HepG2 (cell line): ENCODE data around the gene CKS1B. TPM values are rescaled to one million over a fixed set of nuclear protein-coding genes. Genes with fewer than 3 reads are reported as not detected.

Experiments
- BHLHE40 ChIP-seq: IDR thresholded peaks from 2 replicates; pipeline ENCODE4 v1.6.1; 2011; ENCODE audit warnings: low read length, improper control_type of control experiment
- ELF3 ChIP-seq: IDR thresholded peaks from 2 replicates; pipeline ENCODE4 v1.6.1; 2016; ENCODE audit warnings: missing genetic modification reagents, missing compliant biosample characterization
- FOSL1 ChIP-seq: sonication (generic); formaldehyde crosslinking; IDR thresholded peaks from 2 replicates; pipeline ENCODE4 v1.9.0; 2021; ENCODE audit warnings: missing genetic modification reagents, borderline replicate concordance
- FOXC1 ChIP-seq: sonication (generic); formaldehyde crosslinking; IDR thresholded peaks from 2 replicates; pipeline ENCODE4 v1.8.0; 2022; ENCODE audit warnings: mild to moderate bottlenecking, missing genetic modification reagents, borderline replicate concordance
- HCFC1 ChIP-seq: fragments of 150-350 bp; IDR thresholded peaks from 2 replicates; pipeline ENCODE4 v1.6.1; 2014; ENCODE audit warnings: low read depth, low read length
- HNRNPH1 ChIP-seq: fragments of 200-400 bp; formaldehyde crosslinking; optimal IDR thresholded peaks from 2 replicates; pipeline ENCODE3; 2017; ENCODE audit warnings: mild to moderate bottlenecking, low read depth, low read length
- JUNB ChIP-seq: sonication (generic); formaldehyde crosslinking; IDR thresholded peaks from 2 replicates; pipeline ENCODE4 v1.8.0; 2022; ENCODE audit warnings: missing genetic modification reagents, mild to moderate bottlenecking, borderline replicate concordance
- NR2F6 ChIP-seq, 2 experiments: IDR thresholded peaks; 2 replicates each; pipeline ENCODE4 v1.6.1; 2016; ENCODE audit warnings: antibody characterized with exemption in 1 of 2, mild to moderate bottlenecking in 1 of 2
- THAP11 ChIP-seq: IDR thresholded peaks from 2 replicates; pipeline ENCODE4 v1.6.1; 2016; ENCODE audit warnings: missing biosample characterization, missing genetic modification reagents
- ZMYM3 ChIP-seq: sonication (generic); formaldehyde crosslinking; IDR thresholded peaks from 2 replicates; pipeline ENCODE4 v1.5.1; 2020; ENCODE audit warnings: mild to moderate bottlenecking, missing genetic modification reagents
- ZNF3 ChIP-seq: IDR thresholded peaks from 2 replicates; pipeline ENCODE4 v1.7.0; 2017; ENCODE audit warnings: inconsistent platforms
- ZNF431 ChIP-seq: sonication (generic); formaldehyde crosslinking; IDR thresholded peaks from 2 replicates; pipeline ENCODE4 v1.9.0; 2022; ENCODE audit warnings: missing genetic modification reagents, low read depth, mild to moderate bottlenecking, borderline replicate concordance
- ZNF607 ChIP-seq: sonication (generic); formaldehyde crosslinking; IDR thresholded peaks from 2 replicates; pipeline ENCODE4 v1.5.1; 2020; ENCODE audit warnings: missing genetic modification reagents, mild to moderate bottlenecking, borderline replicate concordance
- ZNF672 ChIP-seq: sonication (generic); formaldehyde crosslinking; IDR thresholded peaks from 2 replicates; pipeline ENCODE4 v1.8.1; 2022; ENCODE audit warnings: missing genetic modification reagents
- ZNF839 ChIP-seq: sonication (generic); formaldehyde crosslinking; IDR thresholded peaks from 2 replicates; pipeline ENCODE4 v1.4.0; 2020; ENCODE audit warnings: missing genetic modification reagents, mild to moderate bottlenecking, borderline replicate concordance
- ZSCAN12 ChIP-seq: sonication (generic); formaldehyde crosslinking; IDR thresholded peaks from 2 replicates; pipeline ENCODE4 v1.9.0; 2021; ENCODE audit warnings: mild to moderate bottlenecking, missing genetic modification reagents
- polyA plus RNA-seq, 8 experiments: library from polyadenylated mRNA; depleted of rRNA in 3 of 8; stranded (reverse) in 7 of 8; unstranded in 1 of 8; fragments of >200 nt; fragmentation: Illumina TruSeq in 4 of 8; extraction: Trizol in 4 of 8; gene quantifications; 2 replicates each; pipeline versions ENCODE4 v1.2.1 to v1.2.3, GENCODE V29; 2011 to 2016; ENCODE audit warnings: low read depth in 4 of 8, missing spikeins in 1 of 8, mixed read lengths in 1 of 8; ENCODE audit not compliant: insufficient read depth in 1 of 8
- total RNA-seq, 5 experiments: library from RNA; depleted of rRNA; stranded (reverse); fragments of >200 nt; fragmentation: Illumina TruSeq; extraction: Trizol; gene quantifications; 2 replicates each; pipeline ENCODE4 v1.2.3, GENCODE V29; 2016; ENCODE audit warnings: low read depth in 1 of 5
- TF ChIP-seq, protein P1 (sequence below): sonication (generic); formaldehyde crosslinking; IDR thresholded peaks from 2 replicates; pipeline ENCODE4 v1.9.0; 2021; ENCODE audit warnings: missing genetic modification reagents, borderline replicate concordance
- TF ChIP-seq, protein P2 (sequence below): sonication (generic); formaldehyde crosslinking; IDR thresholded peaks from 2 replicates; pipeline ENCODE4 v1.5.0; 2020; ENCODE audit warnings: missing genetic modification reagents
- TF ChIP-seq, protein P3 (sequence below): fragments of 450-650 bp; IDR thresholded peaks from 2 replicates; pipeline ENCODE4 v1.6.1; 2016
- TF ChIP-seq, protein P4 (sequence below): sonication (generic); formaldehyde crosslinking; IDR thresholded peaks from 2 replicates; pipeline ENCODE4 v1.4.0; 2020; ENCODE audit warnings: missing genetic modification reagents
- TF ChIP-seq, protein P5 (sequence below), 2 experiments: fragments of 450-650 bp in 1 of 2; sonication (generic) in 1 of 2; formaldehyde crosslinking; IDR thresholded peaks; 2 replicates each; pipeline versions ENCODE4 v1.5.0 to v1.8.0; 2020 to 2022; ENCODE audit warnings: mild to moderate bottlenecking in 1 of 2, missing genetic modification reagents in 1 of 2
- TF ChIP-seq, protein P6 (sequence below): sonication (generic); formaldehyde crosslinking; IDR thresholded peaks from 2 replicates; pipeline ENCODE4 v1.8.1; 2023; ENCODE audit warnings: mild to moderate bottlenecking, missing genetic modification reagents

Gene CKS1B
- total and polyA plus RNA-seq, 2 of the 13 experiments (the other 11 are each of a cell fraction or from before 2014, with no cell fraction given): 217 to 222 TPM

DNA sequence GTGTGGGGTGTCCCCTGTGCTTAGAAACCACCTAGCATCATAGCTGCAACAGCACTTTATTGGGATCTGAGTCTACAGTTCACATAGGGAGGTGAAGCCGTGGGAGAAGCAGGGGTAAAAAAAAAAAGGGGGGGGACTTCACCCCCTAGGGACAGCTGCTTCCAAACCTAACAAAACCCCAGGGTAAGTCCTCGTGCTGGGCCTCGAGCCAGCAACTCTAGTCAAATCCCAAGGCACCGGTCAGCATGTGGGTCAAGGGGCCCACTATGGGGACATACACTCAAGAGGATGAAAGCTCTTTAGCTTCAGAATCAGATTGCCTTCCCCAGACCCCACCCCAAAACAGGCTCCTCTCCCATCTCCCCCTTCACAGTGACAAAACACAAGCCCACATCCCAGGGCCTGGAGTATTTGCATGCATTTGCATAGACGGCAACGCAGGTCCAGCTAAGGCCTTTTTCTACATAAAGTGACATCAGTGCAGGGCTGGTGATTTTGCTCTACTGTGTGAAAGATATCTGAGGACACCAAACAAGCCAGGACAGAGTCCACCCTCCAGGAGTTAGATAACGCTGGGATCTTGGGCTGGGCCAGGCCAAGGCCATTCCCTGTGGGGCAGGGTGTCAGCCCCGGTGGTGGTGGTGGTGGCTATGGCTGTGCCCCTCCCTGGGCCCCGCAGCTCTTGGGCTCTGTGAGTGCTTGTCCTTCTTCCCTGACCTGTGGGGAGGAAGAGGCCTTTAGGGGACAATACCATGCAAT is 29.9 kb upstream of the CKS1B start (continued):
- TF ChIP-seq, protein P1, sequence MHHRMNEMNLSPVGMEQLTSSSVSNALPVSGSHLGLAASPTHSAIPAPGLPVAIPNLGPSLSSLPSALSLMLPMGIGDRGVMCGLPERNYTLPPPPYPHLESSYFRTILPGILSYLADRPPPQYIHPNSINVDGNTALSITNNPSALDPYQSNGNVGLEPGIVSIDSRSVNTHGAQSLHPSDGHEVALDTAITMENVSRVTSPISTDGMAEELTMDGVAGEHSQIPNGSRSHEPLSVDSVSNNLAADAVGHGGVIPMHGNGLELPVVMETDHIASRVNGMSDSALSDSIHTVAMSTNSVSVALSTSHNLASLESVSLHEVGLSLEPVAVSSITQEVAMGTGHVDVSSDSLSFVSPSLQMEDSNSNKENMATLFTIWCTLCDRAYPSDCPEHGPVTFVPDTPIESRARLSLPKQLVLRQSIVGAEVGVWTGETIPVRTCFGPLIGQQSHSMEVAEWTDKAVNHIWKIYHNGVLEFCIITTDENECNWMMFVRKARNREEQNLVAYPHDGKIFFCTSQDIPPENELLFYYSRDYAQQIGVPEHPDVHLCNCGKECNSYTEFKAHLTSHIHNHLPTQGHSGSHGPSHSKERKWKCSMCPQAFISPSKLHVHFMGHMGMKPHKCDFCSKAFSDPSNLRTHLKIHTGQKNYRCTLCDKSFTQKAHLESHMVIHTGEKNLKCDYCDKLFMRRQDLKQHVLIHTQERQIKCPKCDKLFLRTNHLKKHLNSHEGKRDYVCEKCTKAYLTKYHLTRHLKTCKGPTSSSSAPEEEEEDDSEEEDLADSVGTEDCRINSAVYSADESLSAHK (CRISPR knock-in tag): no peak
- TF ChIP-seq, protein P2, sequence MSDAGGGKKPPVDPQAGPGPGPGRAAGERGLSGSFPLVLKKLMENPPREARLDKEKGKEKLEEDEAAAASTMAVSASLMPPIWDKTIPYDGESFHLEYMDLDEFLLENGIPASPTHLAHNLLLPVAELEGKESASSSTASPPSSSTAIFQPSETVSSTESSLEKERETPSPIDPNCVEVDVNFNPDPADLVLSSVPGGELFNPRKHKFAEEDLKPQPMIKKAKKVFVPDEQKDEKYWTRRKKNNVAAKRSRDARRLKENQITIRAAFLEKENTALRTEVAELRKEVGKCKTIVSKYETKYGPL (CRISPR knock-in tag): peak; percentile 83; the same call in 1 of the 2 replicates
- TF ChIP-seq ZSCAN12: no peak
- no peak for TF ChIP-seq FOSL1 (CRISPR knock-in tag)
- TF ChIP-seq, protein P3, sequence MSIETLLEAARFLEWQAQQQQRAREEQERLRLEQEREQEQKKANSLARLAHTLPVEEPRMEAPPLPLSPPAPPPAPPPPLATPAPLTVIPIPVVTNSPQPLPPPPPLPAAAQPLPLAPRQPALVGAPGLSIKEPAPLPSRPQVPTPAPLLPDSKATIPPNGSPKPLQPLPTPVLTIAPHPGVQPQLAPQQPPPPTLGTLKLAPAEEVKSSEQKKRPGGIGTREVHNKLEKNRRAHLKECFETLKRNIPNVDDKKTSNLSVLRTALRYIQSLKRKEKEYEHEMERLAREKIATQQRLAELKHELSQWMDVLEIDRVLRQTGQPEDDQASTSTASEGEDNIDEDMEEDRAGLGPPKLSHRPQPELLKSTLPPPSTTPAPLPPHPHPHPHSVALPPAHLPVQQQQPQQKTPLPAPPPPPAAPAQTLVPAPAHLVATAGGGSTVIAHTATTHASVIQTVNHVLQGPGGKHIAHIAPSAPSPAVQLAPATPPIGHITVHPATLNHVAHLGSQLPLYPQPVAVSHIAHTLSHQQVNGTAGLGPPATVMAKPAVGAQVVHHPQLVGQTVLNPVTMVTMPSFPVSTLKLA: no peak
- TF ChIP-seq NR2F6 (IDR thresholded peaks at IDR 0.05): peak; percentile 73
- TF ChIP-seq NR2F6 (CRISPR knock-in tag; IDR thresholded peaks at IDR 0.05): peak; percentile 90
- no peak for TF ChIP-seq JUNB
- TF ChIP-seq FOXC1 (CRISPR knock-in tag): peak; percentile 49; the same call in 1 of the 2 replicates
- TF ChIP-seq BHLHE40: no peak
- TF ChIP-seq, protein P4, sequence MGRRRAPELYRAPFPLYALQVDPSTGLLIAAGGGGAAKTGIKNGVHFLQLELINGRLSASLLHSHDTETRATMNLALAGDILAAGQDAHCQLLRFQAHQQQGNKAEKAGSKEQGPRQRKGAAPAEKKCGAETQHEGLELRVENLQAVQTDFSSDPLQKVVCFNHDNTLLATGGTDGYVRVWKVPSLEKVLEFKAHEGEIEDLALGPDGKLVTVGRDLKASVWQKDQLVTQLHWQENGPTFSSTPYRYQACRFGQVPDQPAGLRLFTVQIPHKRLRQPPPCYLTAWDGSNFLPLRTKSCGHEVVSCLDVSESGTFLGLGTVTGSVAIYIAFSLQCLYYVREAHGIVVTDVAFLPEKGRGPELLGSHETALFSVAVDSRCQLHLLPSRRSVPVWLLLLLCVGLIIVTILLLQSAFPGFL (CRISPR knock-in tag): no peak
- no peak for TF ChIP-seq ZNF431
- peak; percentile 44; the same call in 1 of the 2 replicates for TF ChIP-seq ELF3 (CRISPR knock-in tag)
- peak; percentile 76; the same call in 1 of the 2 replicates for TF ChIP-seq ZNF607 (CRISPR knock-in tag)
- no peak for TF ChIP-seq HCFC1
- no peak for TF ChIP-seq HNRNPH1
- TF ChIP-seq ZNF3: no peak
- TF ChIP-seq ZMYM3 (CRISPR knock-in tag): peak; percentile 60; the same call in 1 of the 2 replicates
- TF ChIP-seq ZNF839 (CRISPR knock-in tag): no peak
- TF ChIP-seq THAP11: peak; percentile 51; the same call in 1 of the 2 replicates
- TF ChIP-seq, protein P5, sequence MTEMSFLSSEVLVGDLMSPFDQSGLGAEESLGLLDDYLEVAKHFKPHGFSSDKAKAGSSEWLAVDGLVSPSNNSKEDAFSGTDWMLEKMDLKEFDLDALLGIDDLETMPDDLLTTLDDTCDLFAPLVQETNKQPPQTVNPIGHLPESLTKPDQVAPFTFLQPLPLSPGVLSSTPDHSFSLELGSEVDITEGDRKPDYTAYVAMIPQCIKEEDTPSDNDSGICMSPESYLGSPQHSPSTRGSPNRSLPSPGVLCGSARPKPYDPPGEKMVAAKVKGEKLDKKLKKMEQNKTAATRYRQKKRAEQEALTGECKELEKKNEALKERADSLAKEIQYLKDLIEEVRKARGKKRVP (CRISPR knock-in tag; IDR thresholded peaks at IDR 0.05): no peak
- no peak for TF ChIP-seq ZNF672 (CRISPR knock-in tag)
- TF ChIP-seq, protein P6, sequence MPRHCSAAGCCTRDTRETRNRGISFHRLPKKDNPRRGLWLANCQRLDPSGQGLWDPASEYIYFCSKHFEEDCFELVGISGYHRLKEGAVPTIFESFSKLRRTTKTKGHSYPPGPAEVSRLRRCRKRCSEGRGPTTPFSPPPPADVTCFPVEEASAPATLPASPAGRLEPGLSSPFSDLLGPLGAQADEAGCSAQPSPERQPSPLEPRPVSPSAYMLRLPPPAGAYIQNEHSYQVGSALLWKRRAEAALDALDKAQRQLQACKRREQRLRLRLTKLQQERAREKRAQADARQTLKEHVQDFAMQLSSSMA (CRISPR knock-in tag): 0 out of 2 replicates have a peak, but pooled peaks have one; percentile 21
